Measurements from ENCODE around the gene APOL1. TPM values are rescaled to one million over a fixed set of nuclear protein-coding genes. Genes with fewer than 3 reads are reported as not detected.

The APOL1 gene
- polyA plus RNA-seq, 1 of the 3 experiments (the other 2 are of a cell fraction): 0.56 TPM

- Histone ChIP-seq H3K4me2 (no peak overlapping the region), H3K4me3 (ENCODE audit: low read depth in 2 of 2, low read length in 1 of 2) (no peak overlapping the region), H3K4me1 (ENCODE audit: control insufficient read depth in 1 of 2, insufficient read depth in 2 of 2, low read depth in 1 of 2, low read length in 1 of 2) (no peaks in the 10 kb centered on the region), H3K9me3 (no peaks in the 10 kb centered on the region), H3F3A (replicated peaks; ENCODE audit: insufficient read depth) (peaks cover 56% of the 10 kb centered on the region), H3K9me2 (no peaks in the 10 kb centered on the region), H3K9ac (no peak overlapping the region), H3K79me2 (ENCODE audit: insufficient read depth) (peaks cover 68% of the 10 kb centered on the region), H2AFZ (ENCODE audit: low read depth) (no peak overlapping the region), H4K20me1 (ENCODE audit: insufficient read depth) (peaks cover 69% of the 10 kb centered on the region; the same call in 1 of the 2 replicates), H3K36me3 (replicated peaks in 1 of 2; ENCODE audit: control insufficient read depth in 1 of 2, insufficient read depth in 2 of 2, low read length in 1 of 2) (peaks cover 78 to 86% of the 10 kb centered on the region in 2 experiments), H3K27ac (ENCODE audit: low read depth in 2 of 2, low read length in 1 of 2) (no peak overlapping the region), H3K27me3 (ENCODE audit: insufficient read depth) (no peaks in the 10 kb centered on the region)
- ChIA-PET POLR2A (no interaction called here), CTCF (interaction anchor here (1.3 to 13.6 kb wide), 4 partner anchors 8 to 176 kb away, joined by 4 to 329 read pairs (median 61); no protein-coding TSS in a partner anchor)
- DNase-seq: no peak
- WGBS (ENCODE audit: low lambda C conversion rate): 92% methylated on average over 7 of the region's 7 CpGs
- TF ChIP-seq ELF1 (IDR thresholded peaks at IDR 0.05): no peak
Measured at GRCh38 chr22:36294293-36294620, 41.3 kb downstream of the APOL1 start.

DNA sequence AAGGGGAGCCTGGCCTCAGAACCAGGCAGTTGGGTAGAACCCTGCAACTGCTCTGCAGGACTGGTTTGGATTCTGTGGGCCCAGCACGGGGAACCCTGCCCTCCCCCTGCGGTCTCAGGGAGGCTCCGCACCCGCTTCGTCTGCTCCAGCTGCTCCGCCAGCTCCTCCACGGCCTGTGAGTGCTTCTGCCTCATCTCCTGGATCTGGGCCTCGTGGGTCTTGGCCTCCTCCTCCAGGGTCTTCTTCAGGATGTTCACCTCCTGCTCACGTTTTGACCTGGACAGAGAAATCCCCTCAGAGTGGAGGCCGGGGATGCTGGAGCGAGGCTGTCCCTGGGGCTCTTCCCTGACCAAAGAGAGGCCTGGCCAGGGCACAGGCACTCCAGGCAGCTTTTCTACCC, 41.9 kb downstream of the APOL1 start:
- POLR2A ChIA-PET: interaction anchor here (0.6 kb wide), 1 partner anchor 27 kb away, joined by 3 read pairs; no protein-coding TSS in a partner anchor
- WGBS (ENCODE audit: low lambda C conversion rate): 93% methylated on average over 11 of the region's 11 CpGs
- TF ChIP-seq JUND (IDR thresholded peaks at IDR 0.05) (no peak), RFX5 (IDR thresholded peaks at IDR 0.05; ENCODE audit: low read length) (no peak), NFIC (IDR thresholded peaks at IDR 0.05; ENCODE audit: borderline replicate concordance) (no peak), MXI1 (IDR thresholded peaks at IDR 0.05; ENCODE audit: low read depth, low read length) (no peak), CHD2 (IDR thresholded peaks at IDR 0.05; ENCODE audit: low read length, partially characterized antibody) (no peak), GATA2 (CRISPR knock-in tag; IDR thresholded peaks at IDR 0.05) (no peak), SIN3A (IDR thresholded peaks at IDR 0.05; ENCODE audit: borderline replicate concordance, low read depth, low read length) (no peak), TCF12 (IDR thresholded peaks at IDR 0.05) (no peak), USF1 (IDR thresholded peaks at IDR 0.05; ENCODE audit: borderline replicate concordance, low read depth) (no peak), USF2 (IDR thresholded peaks at IDR 0.05; ENCODE audit: borderline replicate concordance, low read depth, low read length) (no peak), NRF1 (IDR thresholded peaks at IDR 0.05; ENCODE audit: low read depth, low read length) (no peak), CTCF (IDR thresholded peaks at IDR 0.05) (no peak), FOXM1 (IDR thresholded peaks at IDR 0.05; ENCODE audit: low read depth) (no peak), YY1 (IDR thresholded peaks at IDR 0.05; ENCODE audit: low read depth) (no peak), RAD21 (IDR thresholded peaks at IDR 0.05; ENCODE audit: low read length) (no peak), RCOR1 (IDR thresholded peaks at IDR 0.05; ENCODE audit: low read length) (no peak), REST (IDR thresholded peaks at IDR 0.05; ENCODE audit: low read depth, low read length) (no peak), FOSL2 (IDR thresholded peaks at IDR 0.05; ENCODE audit: borderline replicate concordance, low read depth) (no peak), MEF2A (IDR thresholded peaks at IDR 0.05; ENCODE audit: borderline replicate concordance, low read depth) (no peak)
- TF ChIP-seq, protein P1, sequence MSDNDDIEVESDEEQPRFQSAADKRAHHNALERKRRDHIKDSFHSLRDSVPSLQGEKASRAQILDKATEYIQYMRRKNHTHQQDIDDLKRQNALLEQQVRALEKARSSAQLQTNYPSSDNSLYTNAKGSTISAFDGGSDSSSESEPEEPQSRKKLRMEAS (IDR thresholded peaks at IDR 0.05; ENCODE audit: low read depth): no peak
- no peaks in the 10 kb centered on the region for H3K4me1 ChIP-seq (ENCODE audit: control insufficient read depth in 1 of 2, insufficient read depth in 2 of 2, low read depth in 1 of 2, low read length in 1 of 2)
- H3K4me3 ChIP-seq (ENCODE audit: low read depth in 2 of 2, low read length in 1 of 2): no peak overlapping the region
- H3K27me3 ChIP-seq (ENCODE audit: insufficient read depth): no peaks in the 10 kb centered on the region
- no peak for DNase-seq
- H3F3A ChIP-seq (replicated peaks; ENCODE audit: insufficient read depth): peaks cover 57% of the 10 kb centered on the region
- no peak overlapping the region for H3K4me2 ChIP-seq
- H3K36me3 ChIP-seq (replicated peaks in 1 of 2; ENCODE audit: control insufficient read depth in 1 of 2, insufficient read depth in 2 of 2, low read length in 1 of 2): peaks cover 79 to 86% of the 10 kb centered on the region in 2 experiments
- no peak overlapping the region for H3K9ac ChIP-seq
- peaks cover 68% of the 10 kb centered on the region; the same call in 1 of the 2 replicates for H4K20me1 ChIP-seq (ENCODE audit: insufficient read depth)
- CTCF ChIA-PET: interaction anchor here (1.1 to 13.6 kb wide), 3 partner anchors 10 to 175 kb away, joined by 3 to 329 read pairs (median 113); no protein-coding TSS in a partner anchor
- H3K9me3 ChIP-seq: no peaks in the 10 kb centered on the region
- no peaks in the 10 kb centered on the region for H3K9me2 ChIP-seq
- peaks cover 71% of the 10 kb centered on the region for H3K79me2 ChIP-seq (ENCODE audit: insufficient read depth)
- H3K27ac ChIP-seq (ENCODE audit: low read depth in 2 of 2, low read length in 1 of 2): no peak overlapping the region
- H2AFZ ChIP-seq (ENCODE audit: low read depth): no peak overlapping the region
